Measurements from ENCODE around the gene PLEKHM2. TPM values are rescaled to one million over a fixed set of nuclear protein-coding genes. Genes with fewer than 3 reads are reported as not detected.

The PLEKHM2 gene
- total RNA-seq, 1 experiment from 2014 or later = 45.9 TPM

GRCh38 chr1:15734296-15734695 is 50.2 kb downstream of the PLEKHM2 start:
- no peak overlapping the region for H2BK5ac ChIP-seq (ENCODE audit: insufficient read length, low read length)
- H2BK12ac ChIP-seq (ENCODE audit: insufficient read length, low read depth, low read length) = no peak overlapping the region
- WGBS (ENCODE audit: extremely low coverage, insufficient read length, low lambda C conversion rate) = no CpG with 5 or more reads among the region's 13 CpGs
- H2AK5ac ChIP-seq (ENCODE audit: insufficient read length, low read length) = no peak overlapping the region
- peaks cover 5 to 10% of the 10 kb centered on the region in 2 experiments for H3K4me1 Mint-ChIP-seq
- no peak overlapping the region for H4K5ac ChIP-seq (ENCODE audit: insufficient read length, low read depth, low read length)
- no peak overlapping the region for H2BK20ac ChIP-seq (ENCODE audit: low read depth, low read length, poor library complexity, severe bottlenecking)
- no peak overlapping the region for H2AFZ ChIP-seq (ENCODE audit: low read length)
- H3K27me3 Mint-ChIP-seq (ENCODE audit: low read depth) = peaks cover 2% of the 10 kb centered on the region; the same call in 1 of the 2 replicates
- H3K79me2 ChIP-seq (ENCODE audit: insufficient read depth, low read length) = no peaks in the 10 kb centered on the region
- no peak overlapping the region for H3K4ac ChIP-seq (ENCODE audit: low read depth, low read length)
- no peak overlapping the region for H3T11ph ChIP-seq (ENCODE audit: low read length)
- H4K91ac ChIP-seq (ENCODE audit: insufficient read length, low read depth, low read length) = no peak overlapping the region
- H4K8ac ChIP-seq (replicated peaks; ENCODE audit: insufficient read length, low read depth, low read length) = no peak overlapping the region
- no peaks in the 10 kb centered on the region for H4K20me1 ChIP-seq (ENCODE audit: control insufficient read depth, insufficient read depth, insufficient read length)
- no peak overlapping the region for H3K4me3 Mint-ChIP-seq
- no peaks in the 10 kb centered on the region for H3K9me3 Mint-ChIP-seq
- no peak overlapping the region for H3K27ac Mint-ChIP-seq
- no peak overlapping the region for H3K18ac ChIP-seq (ENCODE audit: insufficient read length, low read depth, low read length)
- H3K79me1 ChIP-seq (ENCODE audit: insufficient read depth, low read depth, low read length, poor library complexity, severe bottlenecking) = no peaks in the 10 kb centered on the region
- H3K4me1 ChIP-seq (ENCODE audit: insufficient read depth, low read length) = no peaks in the 10 kb centered on the region
- H3K36me3 Mint-ChIP-seq (ENCODE audit: insufficient read depth in 1 of 3, low read depth in 3 of 3) = peaks cover 9 to 25% (median 24%) of the 10 kb centered on the region in 3 experiments; a peak in 5 of 7 replicates
- no peak for DNase-seq
- H3K14ac ChIP-seq (ENCODE audit: insufficient read depth, low read length) = no peak overlapping the region
- TF ChIP-seq CTCF (conservative IDR thresholded peaks at IDR 0.05) = no peak
- no peaks in the 10 kb centered on the region for H3K23me2 ChIP-seq (ENCODE audit: insufficient read length, low read depth, low read length, poor library complexity, severe bottlenecking)
- H3K4me2 ChIP-seq (ENCODE audit: insufficient read depth, insufficient read length, low read length) = no peak overlapping the region
- no peak overlapping the region for H3K9ac ChIP-seq (ENCODE audit: extremely low read depth, insufficient read length, low read length)
- H2BK120ac ChIP-seq (ENCODE audit: low read depth, low read length, poor library complexity, severe bottlenecking) = no peak overlapping the region
- H3K9me3 ChIP-seq (ENCODE audit: control insufficient read depth, low read depth, low read length) = no peaks in the 10 kb centered on the region
- no peak overlapping the region for H3K23ac ChIP-seq (ENCODE audit: insufficient read length, low read depth, low read length)
- no peak overlapping the region for H2BK15ac ChIP-seq (ENCODE audit: low read depth, low read length)
- H3K27ac ChIP-seq (ENCODE audit: insufficient read length, low read depth, low read length) = no peak overlapping the region
- no peak overlapping the region for H3K56ac ChIP-seq (ENCODE audit: insufficient read length, low read depth, low read length)
- no peaks in the 10 kb centered on the region for H3K27me3 ChIP-seq (ENCODE audit: insufficient read depth, low read length)
